Measurements from ENCODE around the gene MRPS9. TPM values are rescaled to one million over a fixed set of nuclear protein-coding genes. Genes with fewer than 3 reads are reported as not detected.

MRPS9 gene
- total RNA-seq, 1 experiment from 2014 or later: 60.0 TPM

DNA sequence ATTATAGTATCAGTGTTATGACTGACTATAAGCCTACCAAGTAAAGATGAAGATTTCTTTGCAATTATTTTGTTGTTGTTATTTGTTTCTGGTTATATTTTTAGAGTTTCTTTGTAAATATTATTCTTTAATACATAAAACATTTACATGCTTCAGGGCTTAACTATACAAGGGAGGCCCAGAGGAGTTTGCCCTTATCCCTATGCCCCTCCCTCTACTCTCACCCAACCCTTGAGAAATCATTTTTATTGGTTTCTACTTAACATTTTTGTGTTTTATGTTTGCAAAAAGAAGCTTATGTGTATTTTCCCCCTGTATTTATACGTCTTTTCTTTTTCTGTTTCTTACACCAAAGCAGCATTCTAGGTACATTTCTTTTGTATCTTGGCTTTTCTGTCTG lies 30.5 kb downstream of the MRPS9 start:
- no peak for DNase-seq
- no peak overlapping the region for H4K91ac ChIP-seq (ENCODE audit: insufficient read length, low read depth, low read length)
- H3K9ac ChIP-seq (ENCODE audit: extremely low read depth, insufficient read length, low read length): no peak overlapping the region
- H4K8ac ChIP-seq (replicated peaks; ENCODE audit: insufficient read length, low read depth, low read length): no peak overlapping the region
- no peak overlapping the region for H3K4ac ChIP-seq (ENCODE audit: low read depth, low read length)
- 0 out of 7 replicates have a peak overlapping the region, but pooled peaks of 1 of the 3 experiments have one; percentile 12 for H3K27ac Mint-ChIP-seq
- H4K20me1 ChIP-seq (ENCODE audit: control insufficient read depth, insufficient read depth, insufficient read length): no peaks in the 10 kb centered on the region
- H3K14ac ChIP-seq (ENCODE audit: insufficient read depth, low read length): no peak overlapping the region
- no peaks in the 10 kb centered on the region for H3K79me1 ChIP-seq (ENCODE audit: insufficient read depth, low read depth, low read length, poor library complexity, severe bottlenecking)
- peaks cover 37 to 47% of the 10 kb centered on the region in 2 experiments for H3K4me1 Mint-ChIP-seq
- no peak overlapping the region for H2AFZ ChIP-seq (ENCODE audit: low read length)
- H3K9me3 ChIP-seq (ENCODE audit: control insufficient read depth, low read depth, low read length): no peaks in the 10 kb centered on the region
- no peak overlapping the region for H3T11ph ChIP-seq (ENCODE audit: low read length)
- H3K4me1 ChIP-seq (ENCODE audit: insufficient read depth, low read length): peaks cover 8% of the 10 kb centered on the region; the same call in 1 of the 2 replicates
- H3K36me3 Mint-ChIP-seq (ENCODE audit: insufficient read depth in 1 of 3, low read depth in 3 of 3): peaks cover 0 to 4% (median 0%) of the 10 kb centered on the region in 3 experiments; a peak in 2 of 7 replicates
- no peak overlapping the region for H3K4me2 ChIP-seq (ENCODE audit: insufficient read depth, insufficient read length, low read length)
- no peak overlapping the region for H3K18ac ChIP-seq (ENCODE audit: insufficient read length, low read depth, low read length)
- no CpG with 5 or more reads among the region's 1 CpG for WGBS (ENCODE audit: extremely low coverage, insufficient read length, low lambda C conversion rate)
- H2BK120ac ChIP-seq (ENCODE audit: low read depth, low read length, poor library complexity, severe bottlenecking): no peak overlapping the region
- no peak overlapping the region for H3K56ac ChIP-seq (ENCODE audit: insufficient read length, low read depth, low read length)
- no peak overlapping the region for H3K23ac ChIP-seq (ENCODE audit: insufficient read length, low read depth, low read length)
- no peaks in the 10 kb centered on the region for H3K27me3 ChIP-seq (ENCODE audit: insufficient read depth, low read length)
- no peak overlapping the region for H2BK15ac ChIP-seq (ENCODE audit: low read depth, low read length)
- H3K9me3 Mint-ChIP-seq: no peaks in the 10 kb centered on the region
- H2BK5ac ChIP-seq (ENCODE audit: insufficient read length, low read length): no peak overlapping the region
- no peaks in the 10 kb centered on the region for H3K27me3 Mint-ChIP-seq (ENCODE audit: low read depth)
- H3K4me3 Mint-ChIP-seq: no peak overlapping the region
- no peak overlapping the region for H4K5ac ChIP-seq (ENCODE audit: insufficient read length, low read depth, low read length)
- H2AK5ac ChIP-seq (ENCODE audit: insufficient read length, low read length): no peak overlapping the region
- no peaks in the 10 kb centered on the region for H3K23me2 ChIP-seq (ENCODE audit: insufficient read length, low read depth, low read length, poor library complexity, severe bottlenecking)
- H2BK20ac ChIP-seq (ENCODE audit: low read depth, low read length, poor library complexity, severe bottlenecking): no peak overlapping the region
- H3K27ac ChIP-seq (ENCODE audit: insufficient read length, low read depth, low read length): no peak overlapping the region
- peaks cover 3% of the 10 kb centered on the region; the same call in 1 of the 2 replicates for H3K79me2 ChIP-seq (ENCODE audit: insufficient read depth, low read length)
- no peak overlapping the region for H2BK12ac ChIP-seq (ENCODE audit: insufficient read length, low read depth, low read length)
- TF ChIP-seq CTCF (conservative IDR thresholded peaks at IDR 0.05): no peak
